GM23248 (cell line): ENCODE results near the gene APOA4. TPM values are rescaled to one million over a fixed set of nuclear protein-coding genes. Genes with fewer than 3 reads are reported as not detected.

ENCODE experiments used
- DNase-seq: peaks from one replicate; pipeline ENCODE4 v3.0.0-alpha.2; 2015
- H2AFZ ChIP-seq: fragments of 200-600 bp; sonication (generic); 2 replicates; pipeline ENCODE4 v1.6.1; 2016; ENCODE audit warnings: antibody characterized with exemption
- H3F3A ChIP-seq: fragments of 200-600 bp; sonication (generic); 2 replicates; pipeline ENCODE4 v1.6.1; 2016; ENCODE audit warnings: mild to moderate bottlenecking, antibody characterized with exemption, mixed run types; ENCODE audit not compliant: insufficient read depth
- H3K27ac ChIP-seq: fragments of 200-600 bp; sonication (generic); 2 replicates; pipeline ENCODE4 v1.5.1; 2016; ENCODE audit warnings: mild to moderate bottlenecking
- H3K27me3 ChIP-seq: fragments of 200-600 bp; sonication (generic); replicated peaks from 2 replicates; pipeline ENCODE4 v1.6.1; 2016; ENCODE audit warnings: mild to moderate bottlenecking; ENCODE audit not compliant: insufficient read depth
- H3K36me3 ChIP-seq: fragments of 200-600 bp; sonication (generic); 2 replicates; pipeline ENCODE4 v1.6.1; 2016; ENCODE audit warnings: low read depth, mild to moderate bottlenecking
- H3K4me1 ChIP-seq: fragments of 200-600 bp; sonication (generic); 2 replicates; pipeline ENCODE4 v1.6.1; 2016; ENCODE audit warnings: mild to moderate bottlenecking; ENCODE audit not compliant: insufficient read depth
- H3K4me2 ChIP-seq: fragments of 200-600 bp; sonication (generic); one replicate; pipeline ENCODE4 v1.6.1; 2016; ENCODE audit warnings: mild to moderate bottlenecking; ENCODE audit not compliant: unreplicated experiment
- H3K4me3 ChIP-seq: fragments of 200-600 bp; sonication (generic); 2 replicates; pipeline ENCODE4 v1.5.1; 2016; ENCODE audit warnings: mild to moderate bottlenecking
- H3K79me2 ChIP-seq: fragments of 200-600 bp; sonication (generic); 2 replicates; pipeline ENCODE4 v1.6.1; 2016; ENCODE audit warnings: mild to moderate bottlenecking; ENCODE audit not compliant: insufficient read depth
- H3K9ac ChIP-seq: fragments of 200-600 bp; sonication (generic); 2 replicates; pipeline ENCODE4 v1.6.1; 2016; ENCODE audit warnings: mild to moderate bottlenecking
- H3K9me2 ChIP-seq: fragments of 200-600 bp; sonication (generic); 2 replicates; pipeline ENCODE4 v1.6.1; 2016; ENCODE audit warnings: mixed run types, mild to moderate bottlenecking, moderate library complexity; ENCODE audit not compliant: insufficient read depth
- H3K9me3 ChIP-seq: fragments of 200-600 bp; sonication (generic); one replicate; pipeline ENCODE4 v1.6.1; 2017; ENCODE audit warnings: low read depth
- H4K20me1 ChIP-seq: fragments of 200-600 bp; sonication (generic); 2 replicates; pipeline ENCODE4 v1.6.0; 2016; ENCODE audit not compliant: insufficient read depth
- EZH2 ChIP-seq: fragments of 200-600 bp; sonication (generic); IDR thresholded peaks from 2 replicates; pipeline ENCODE4 v1.6.1; 2018; ENCODE audit warnings: antibody characterized with exemption, mild to moderate bottlenecking; ENCODE audit not compliant: insufficient read depth, poor library complexity, severe bottlenecking
- EZH2phosphoT487 ChIP-seq: fragments of 200-600 bp; sonication (generic); IDR thresholded peaks from 2 replicates; pipeline ENCODE4 v1.6.1; 2018; ENCODE audit warnings: antibody characterized with exemption, moderate library complexity, mild to moderate bottlenecking, low read depth; ENCODE audit not compliant: insufficient read depth
- WGBS, 2 experiments: methylation state at CpG; one replicate each; pipeline ENCODE4 v1.1.6; 2015 to 2017; ENCODE audit warnings: low lambda C conversion rate in 2 of 2, low coverage in 1 of 2; ENCODE audit errors: missing lambda C conversion rate in 2 of 2; 5-methylcytosine and 5-hydroxymethylcytosine counted together
- in situ Hi-C: fragments of 300-500 bp; cut with MboI; formaldehyde crosslinking; loops from 2 replicates; pipeline ENCODE4 v1.15.0; 2020
- polyA plus RNA-seq: library from polyadenylated mRNA; unstranded; fragments of >200 nt; fragmentation: Nextera tagmentation; extraction: Ambion mirVana; gene quantifications from 2 replicates; pipeline ENCODE4 v1.2.1, GENCODE V29; 2016
- total RNA-seq: library from RNA; depleted of rRNA; stranded (reverse); fragments of >200 nt; shearing (Covaris generic); gene quantifications from 2 replicates; pipeline ENCODE4 v1.2.3, GENCODE V29; 2014

The APOA4 gene
- total and polyA plus RNA-seq, 2 experiments from 2014 or later, result not detected

DNA sequence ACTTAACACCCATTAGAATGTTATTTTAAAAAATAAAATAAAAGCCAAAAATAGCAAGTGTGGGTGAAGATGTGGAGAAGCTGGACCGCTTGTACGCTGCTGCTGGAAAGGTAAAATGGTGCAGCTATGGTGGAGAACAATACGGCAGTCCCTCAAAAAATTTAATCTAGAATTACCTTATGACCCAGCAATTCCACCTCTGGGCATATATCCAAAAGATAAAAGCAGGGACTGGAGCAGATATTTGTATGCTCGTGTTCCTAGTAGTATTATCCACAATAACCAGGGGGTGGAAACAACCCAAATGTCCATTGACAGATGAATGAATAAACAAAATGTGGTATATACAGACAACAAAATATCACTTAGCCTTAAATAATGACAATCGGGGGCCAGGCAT is 25.3 kb downstream of the APOA4 start:
- no peak overlapping the region for H3K9ac ChIP-seq
- H3K27me3 ChIP-seq, result no peaks in the 10 kb centered on the region
- H3K27ac ChIP-seq, result no peak overlapping the region
- WGBS, 2 experiments, result 87% methylated on average over 5 of the region's 5 CpGs
- H3K9me2 ChIP-seq, result no peaks in the 10 kb centered on the region
- no peaks in the 10 kb centered on the region for H3K79me2 ChIP-seq
- H3K4me2 ChIP-seq, result no peak overlapping the region
- H3K4me3 ChIP-seq, result no peak overlapping the region
- no peaks in the 10 kb centered on the region for H3K9me3 ChIP-seq
- in situ Hi-C loops, result no loop called here
- no peak overlapping the region for H2AFZ ChIP-seq
- peaks cover 18% of the 10 kb centered on the region for H3K4me1 ChIP-seq
- no peak for DNase-seq
- H3F3A ChIP-seq, result peaks cover 14% of the 10 kb centered on the region
- H4K20me1 ChIP-seq, result no peaks in the 10 kb centered on the region
- TF ChIP-seq EZH2 (no peak), EZH2phosphoT487 (no peak)
- H3K36me3 ChIP-seq, result no peaks in the 10 kb centered on the region

DNA sequence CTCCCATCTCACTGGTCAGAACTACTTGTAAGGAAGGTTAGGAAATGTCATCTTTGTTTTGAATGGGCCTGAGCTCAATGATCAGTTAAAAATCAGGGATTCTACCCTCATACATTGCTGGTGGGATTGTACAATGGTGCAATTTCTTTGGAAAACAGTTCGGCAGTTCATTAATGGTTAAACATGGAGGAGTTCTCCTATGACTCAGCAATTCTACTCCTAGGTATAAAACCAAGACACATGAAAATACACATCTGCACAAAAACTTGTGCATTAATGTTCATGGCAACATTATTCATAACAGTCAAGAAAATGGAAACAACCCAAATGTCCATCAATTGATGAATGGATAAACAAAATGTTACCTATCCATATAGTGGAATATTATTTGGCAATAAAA is 26.6 kb downstream of the APOA4 start:
- Histone ChIP-seq H3K27ac (no peak overlapping the region), H3K4me2 (no peak overlapping the region), H3K4me1 (peaks cover 28% of the 10 kb centered on the region), H3K9me3 (no peaks in the 10 kb centered on the region), H3K9ac (no peak overlapping the region), H3F3A (peaks cover 24% of the 10 kb centered on the region), H3K36me3 (no peaks in the 10 kb centered on the region), H3K27me3 (no peaks in the 10 kb centered on the region), H2AFZ (no peak overlapping the region), H4K20me1 (no peaks in the 10 kb centered on the region), H3K4me3 (no peak overlapping the region), H3K79me2 (no peaks in the 10 kb centered on the region), H3K9me2 (no peaks in the 10 kb centered on the region)
- in situ Hi-C loops, result no loop called here
- DNase-seq, result no peak
- 88 to 95% methylated on average over 1 of the region's 1 CpG for WGBS, 2 experiments
- no peak for TF ChIP-seq EZH2

DNA sequence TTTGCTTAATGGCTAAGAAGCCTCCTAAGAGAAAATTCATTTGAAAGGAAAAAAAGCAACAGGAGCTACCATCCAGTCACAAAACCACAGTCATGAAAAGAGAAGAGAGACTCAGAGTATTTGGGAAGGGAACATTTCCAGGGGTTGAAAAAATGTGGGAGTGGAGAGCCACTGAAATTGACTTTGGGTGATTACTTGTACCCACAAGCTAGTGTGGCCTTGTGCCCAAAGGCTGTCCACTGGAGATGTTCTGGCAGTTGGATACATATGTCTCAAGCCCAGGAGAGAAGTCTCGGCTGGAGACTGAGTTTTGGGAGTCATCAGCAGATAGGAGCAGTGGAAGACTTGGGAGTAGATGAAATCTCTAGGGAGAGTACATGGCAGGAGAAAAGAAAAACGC is 28.3 kb downstream of the APOA4 start:
- no peak for DNase-seq
- Histone ChIP-seq H3K4me3 (no peak overlapping the region), H3K9me3 (no peaks in the 10 kb centered on the region), H2AFZ (no peak overlapping the region), H3K9ac (no peak overlapping the region), H3K27me3 (no peaks in the 10 kb centered on the region), H3F3A (peaks cover 24% of the 10 kb centered on the region), H3K27ac (no peak overlapping the region), H3K4me1 (peaks cover 28% of the 10 kb centered on the region), H3K36me3 (no peaks in the 10 kb centered on the region), H3K4me2 (no peak overlapping the region), H3K9me2 (no peaks in the 10 kb centered on the region), H3K79me2 (no peaks in the 10 kb centered on the region), H4K20me1 (no peaks in the 10 kb centered on the region)
- in situ Hi-C loops, result no loop called here
- TF ChIP-seq EZH2 (no peak), EZH2phosphoT487 (no peak)
- 88 to 91% methylated on average over 2 of the region's 2 CpGs for WGBS, 2 experiments

DNA sequence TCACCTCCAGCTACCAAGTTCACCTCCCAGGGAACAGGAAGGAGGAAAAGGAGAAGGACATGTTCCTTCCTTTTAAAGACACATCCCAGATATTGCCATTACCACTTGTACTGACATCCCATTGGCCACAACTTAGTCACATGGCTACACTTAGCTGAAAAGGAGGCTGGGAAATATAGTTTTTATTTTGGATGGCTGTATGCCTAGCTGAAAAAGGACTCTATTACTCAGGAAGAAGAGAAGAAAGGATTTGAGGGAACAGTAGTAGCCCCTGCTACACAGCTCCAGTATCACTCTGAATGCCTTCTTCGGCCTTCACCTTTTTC is 29.4 kb downstream of the APOA4 start:
- Histone ChIP-seq H3K36me3 (no peaks in the 10 kb centered on the region), H3K4me2 (peak overlapping the region; percentile 19)
- in situ Hi-C loops, result no loop called here

More for the DNA sequence above, 29.4 kb downstream of the APOA4 start:
- H3K4me3 ChIP-seq, result no peak overlapping the region
- no peak overlapping the region for H3K27ac ChIP-seq
- H3K27me3 ChIP-seq, result no peaks in the 10 kb centered on the region
- no peaks in the 10 kb centered on the region for H3K9me2 ChIP-seq
- DNase-seq, result no peak
- WGBS, 2 experiments, result 97 to 100% methylated on average over 1 of the region's 1 CpG
- H2AFZ ChIP-seq, result peak overlapping the region; percentile 6; the same call in 1 of the 2 replicates
- TF ChIP-seq EZH2, result no peak
- no peak for TF ChIP-seq EZH2phosphoT487
- no peaks in the 10 kb centered on the region for H4K20me1 ChIP-seq
- no peaks in the 10 kb centered on the region for H3K9me3 ChIP-seq
- peaks cover 28% of the 10 kb centered on the region for H3K4me1 ChIP-seq
- no peak overlapping the region for H3K9ac ChIP-seq
- H3F3A ChIP-seq, result peaks cover 24% of the 10 kb centered on the region
- H3K79me2 ChIP-seq, result no peaks in the 10 kb centered on the region
